Activated gamma-delta T cell treated with anti-CD3 and anti-CD28 coated beads, Interleukin-2, amount 50 U/mL, for 16 hours (primary cell): ENCODE data around the gene COMMD10.

Experiments used
- DNase-seq: peaks from one replicate; pipeline ENCODE4 v3.0.0-alpha.2; 2020; ENCODE audit warnings: low read depth

The COMMD10 gene

DNA sequence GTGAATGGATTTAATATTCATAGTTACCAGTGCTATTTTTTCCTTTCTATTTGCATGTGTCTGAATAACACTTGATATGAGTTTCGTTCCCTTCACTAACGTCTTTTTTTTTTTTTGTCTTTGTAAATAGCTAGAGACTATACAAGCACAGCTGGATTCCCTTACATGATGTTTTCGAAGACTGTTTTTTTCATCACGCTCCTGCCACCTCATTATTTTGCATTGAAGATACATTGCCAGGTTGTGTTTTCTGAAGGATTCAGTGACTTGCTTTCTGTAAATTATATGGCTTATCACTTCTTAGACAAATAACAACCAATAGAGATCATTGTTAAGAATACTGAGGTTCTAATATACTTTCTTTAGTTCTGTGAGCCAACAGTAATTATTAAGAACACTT, 207.5 kb downstream of the COMMD10 start:
- no peak for DNase-seq

- DNase-seq, result no peak
These were observed 211.7 kb downstream of the COMMD10 start for GRCh38 chr5:116296335-116297072.

DNA sequence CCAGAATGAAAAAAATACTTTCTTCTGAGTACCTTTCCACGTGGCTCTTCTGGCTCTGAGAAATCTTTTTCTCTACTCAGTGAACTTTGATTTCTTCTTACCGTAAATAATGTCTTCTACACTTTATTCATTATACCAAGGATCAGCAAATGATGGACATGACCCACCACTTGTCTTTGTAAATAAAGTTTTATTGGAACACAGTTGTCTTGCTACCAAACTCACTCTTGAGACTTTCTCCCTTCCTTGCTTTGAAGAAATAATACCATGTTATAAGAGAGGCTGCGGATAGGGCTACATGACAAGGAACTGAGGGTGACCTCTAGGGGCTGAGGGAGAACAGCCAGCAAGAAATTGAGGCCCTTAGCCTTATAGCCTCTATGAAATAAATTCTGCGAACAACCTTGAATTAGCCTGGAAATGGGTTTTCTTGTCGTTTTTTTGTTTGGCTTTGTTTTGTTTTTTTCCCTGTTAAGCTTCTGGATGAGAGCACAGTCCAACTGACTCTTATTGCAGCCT, 212.5 kb downstream of the COMMD10 start:
- no peak for DNase-seq

DNA sequence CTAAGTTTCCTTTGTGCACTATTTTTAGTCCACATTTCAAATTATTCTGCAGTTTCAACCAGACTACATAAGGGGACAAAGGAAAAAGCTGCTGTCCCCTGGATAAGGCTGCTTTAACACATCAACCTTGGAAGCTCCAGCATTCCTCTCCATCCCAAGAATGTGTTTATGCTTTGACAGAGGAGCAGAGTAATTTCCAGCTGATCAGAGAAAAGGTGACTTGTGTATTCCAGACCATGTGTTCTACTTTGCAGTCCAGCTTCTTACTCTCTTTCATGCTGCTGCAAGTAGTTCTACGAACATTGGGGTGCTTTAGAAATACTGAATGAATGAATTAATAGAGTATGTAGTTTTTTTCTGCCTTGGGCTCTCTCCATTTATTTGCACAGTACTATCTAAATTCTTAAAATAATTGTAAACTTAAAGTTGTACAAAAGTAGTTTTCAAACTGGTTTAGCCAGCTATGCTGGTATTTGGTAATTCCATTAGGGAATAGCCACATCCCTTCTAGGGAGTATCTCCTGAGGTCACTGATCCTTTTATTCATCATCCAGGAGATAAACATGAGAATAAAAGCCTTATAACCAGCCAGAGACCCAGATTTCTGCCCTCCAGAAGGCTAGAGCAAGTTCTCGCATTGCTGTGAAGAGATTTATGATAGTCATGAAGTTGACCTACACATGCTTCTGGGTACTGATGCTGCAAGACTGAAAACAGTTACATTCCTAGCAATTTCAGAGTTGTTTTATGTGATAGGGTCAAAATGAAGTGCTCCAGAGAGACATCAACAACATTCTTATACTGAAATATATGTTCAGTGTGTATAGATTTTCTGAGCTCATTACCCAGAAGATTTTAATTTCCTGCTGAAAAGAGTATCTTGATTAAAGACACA, 215.2 kb downstream of the COMMD10 start:
- DNase-seq, result no peak

GRCh38 chr5:116301110-116301509, 216.3 kb downstream of the COMMD10 start:
- no peak for DNase-seq

DNA sequence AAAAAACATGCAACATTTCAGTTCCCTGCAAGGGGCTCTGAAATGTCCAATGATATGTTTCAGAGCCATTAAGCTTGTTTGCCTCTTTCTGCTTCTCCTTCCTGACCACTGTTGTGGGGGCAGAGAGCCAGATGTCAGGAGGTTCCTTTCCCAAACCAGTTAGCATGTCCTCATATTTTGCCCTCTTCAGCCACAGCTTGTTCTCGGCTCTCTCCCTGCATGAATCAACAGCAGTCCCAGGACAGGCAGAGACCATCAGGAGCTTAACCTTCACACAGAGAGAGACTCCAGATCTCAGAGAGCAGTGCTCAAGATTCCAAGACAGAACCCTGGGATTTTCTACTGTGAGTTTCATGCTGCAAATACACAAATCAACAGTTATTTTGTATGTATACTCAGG, 218.5 kb downstream of the COMMD10 start:
- DNase-seq, result no peak

DNA sequence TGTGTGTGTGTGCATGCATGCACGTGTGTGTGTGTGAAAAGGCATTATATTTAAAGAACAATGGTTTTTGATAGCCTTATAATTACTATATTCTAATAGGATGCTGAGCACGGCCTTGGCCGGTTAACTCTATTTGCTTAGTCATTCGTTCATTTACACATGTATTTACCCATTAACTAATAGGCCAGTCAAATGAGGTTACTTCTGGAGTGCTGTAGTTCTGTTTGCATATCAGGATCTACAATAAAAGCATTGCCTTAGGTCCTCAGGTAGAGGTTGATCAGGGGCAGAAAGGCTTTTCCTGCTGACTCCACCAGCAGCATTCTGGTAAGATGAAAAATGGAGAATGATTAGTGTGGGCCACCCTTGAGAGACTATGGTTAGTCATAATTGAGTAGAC, 219.0 kb downstream of the COMMD10 start:
- DNase-seq, result no peak

GRCh38 chr5:116305899-116306298, 221.1 kb downstream of the COMMD10 start:
- DNase-seq, result no peak

DNA sequence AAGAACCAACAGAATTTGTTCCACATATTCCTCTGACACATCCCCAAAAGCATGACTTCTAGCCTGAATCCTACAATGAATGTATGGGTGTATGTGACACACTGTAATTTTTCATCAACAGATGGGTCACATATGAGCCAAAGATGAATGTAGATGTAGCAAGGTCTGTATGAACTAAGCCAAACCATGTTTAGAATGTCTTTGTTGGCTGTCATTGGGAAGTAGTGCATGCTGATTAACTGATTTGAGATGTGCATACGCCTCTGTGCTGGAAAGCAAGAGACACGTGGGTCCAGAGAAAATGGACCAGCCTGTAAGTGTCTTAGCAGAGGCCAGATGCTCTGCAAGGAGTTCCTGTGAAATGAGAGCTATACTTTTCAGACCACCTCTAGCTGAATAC, 222.0 kb downstream of the COMMD10 start:
- no peak for DNase-seq

- DNase-seq, result no peak
These were observed 223.6 kb downstream of the COMMD10 start for GRCh38 chr5:116308391-116308790.

DNA sequence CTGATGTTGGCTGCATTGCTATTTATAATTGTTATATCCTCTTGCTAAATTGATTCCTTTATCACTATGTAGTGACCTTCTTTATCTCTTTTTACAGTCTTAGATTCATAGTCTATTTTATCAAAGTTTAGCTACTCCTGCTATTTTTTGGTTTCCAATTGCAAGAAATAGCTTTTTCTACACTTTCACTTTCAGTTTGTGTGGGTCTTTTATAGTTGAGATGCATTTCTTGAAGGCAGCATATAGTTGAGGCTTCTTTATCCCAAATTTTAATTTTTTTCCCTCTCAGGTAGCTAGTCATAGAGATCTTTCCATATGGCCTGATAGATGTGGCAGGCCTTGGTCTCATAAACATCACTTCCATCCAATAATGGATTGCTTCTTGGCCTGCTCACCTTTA, 228.5 kb downstream of the COMMD10 start:
- no peak for DNase-seq

DNA sequence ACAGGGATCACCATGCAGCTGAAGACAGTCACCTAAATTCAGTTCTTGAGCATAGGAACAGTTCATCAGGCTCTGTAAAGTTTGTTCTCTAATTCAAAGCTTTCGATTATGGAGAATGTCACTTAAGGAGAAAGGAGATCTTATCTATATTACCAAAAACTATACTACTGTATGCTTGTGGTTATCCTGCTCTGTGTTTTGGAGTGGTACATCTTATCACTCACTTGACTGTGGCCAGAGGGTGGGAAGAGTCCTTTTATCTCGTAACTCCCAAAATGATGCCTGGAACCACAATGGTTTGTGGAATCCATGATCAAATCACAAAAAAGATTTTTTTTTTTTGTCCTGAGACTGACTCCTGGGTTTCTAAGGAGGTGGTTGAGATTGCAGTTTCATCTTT, 230.7 kb downstream of the COMMD10 start:
- DNase-seq, result no peak

- no peak for DNase-seq
These were observed 233.4 kb downstream of the COMMD10 start for GRCh38 chr5:116318091-116318854.

GRCh38 chr5:116320486-116320885, 235.7 kb downstream of the COMMD10 start:
- no peak for DNase-seq

DNA sequence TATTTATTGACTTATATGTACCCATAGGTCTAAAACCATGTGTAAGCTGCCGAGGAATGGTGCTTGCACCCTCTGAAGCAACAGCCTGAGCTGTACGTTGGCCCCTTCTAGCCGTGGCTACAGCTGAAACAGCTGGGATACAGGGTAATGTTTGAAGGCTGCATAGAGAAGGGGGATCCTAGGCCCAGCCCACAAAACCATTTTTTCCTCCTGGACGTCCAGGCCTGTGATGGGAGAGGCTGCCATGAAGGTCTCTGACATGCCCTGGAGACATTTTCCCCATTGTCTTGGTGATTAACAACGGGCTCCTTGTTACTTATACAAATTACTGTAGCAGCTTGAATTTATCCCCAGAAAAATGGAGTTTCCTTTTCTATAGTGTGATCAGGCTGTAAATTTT, 244.7 kb downstream of the COMMD10 start:
- DNase-seq, result no peak

DNA sequence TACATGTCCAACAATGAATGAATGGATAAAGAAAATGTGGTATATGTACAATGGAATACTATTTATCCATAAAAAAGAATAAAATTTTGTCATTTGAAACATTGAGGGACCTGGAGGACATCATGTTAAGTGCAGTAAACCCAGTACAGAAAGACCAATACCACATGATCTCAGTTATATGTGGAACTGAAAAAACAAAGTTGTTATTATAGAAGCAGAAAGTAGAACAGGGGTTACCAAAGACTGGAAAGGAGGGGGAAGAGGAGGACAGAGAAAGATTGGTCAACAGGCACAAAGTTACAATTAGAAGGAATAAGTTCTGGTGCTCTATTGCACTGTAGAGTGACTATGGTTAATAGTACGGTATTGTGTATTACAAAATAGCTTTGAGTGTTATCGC, 256.0 kb downstream of the COMMD10 start:
- no peak for DNase-seq
